Activated naive CD4-positive, alpha-beta T cell treated with anti-CD3 and anti-CD28 coated beads, Interleukin-2, amount 50 U/mL, for 24 hours (primary cell): ENCODE results near the gene ENOPH1.

ENCODE experiments used
- H3K27ac Mint-ChIP-seq: one replicate; pipeline ENCODE4 v1.8.0; 2021; ENCODE audit warnings: mild to moderate bottlenecking, mixed read lengths
- H3K27me3 Mint-ChIP-seq: one replicate; pipeline ENCODE4 v1.8.0; 2021; ENCODE audit warnings: mixed read lengths
- H3K36me3 Mint-ChIP-seq: one replicate; pipeline ENCODE4 v1.8.0; 2021; ENCODE audit warnings: mixed read lengths
- H3K4me1 Mint-ChIP-seq: one replicate; pipeline ENCODE4 v1.8.0; 2021; ENCODE audit warnings: mixed read lengths
- H3K4me3 Mint-ChIP-seq: one replicate; pipeline ENCODE4 v1.8.0; 2021; ENCODE audit warnings: mild to moderate bottlenecking, mixed read lengths
- H3K9me3 Mint-ChIP-seq: one replicate; pipeline ENCODE4 v1.8.0; 2021; ENCODE audit warnings: mixed read lengths

Gene ENOPH1

GRCh38 chr4:82508806-82509428 lies 78.5 kb downstream of the ENOPH1 start:
- H3K36me3 Mint-ChIP-seq, result no peaks in the 10 kb centered on the region

DNA sequence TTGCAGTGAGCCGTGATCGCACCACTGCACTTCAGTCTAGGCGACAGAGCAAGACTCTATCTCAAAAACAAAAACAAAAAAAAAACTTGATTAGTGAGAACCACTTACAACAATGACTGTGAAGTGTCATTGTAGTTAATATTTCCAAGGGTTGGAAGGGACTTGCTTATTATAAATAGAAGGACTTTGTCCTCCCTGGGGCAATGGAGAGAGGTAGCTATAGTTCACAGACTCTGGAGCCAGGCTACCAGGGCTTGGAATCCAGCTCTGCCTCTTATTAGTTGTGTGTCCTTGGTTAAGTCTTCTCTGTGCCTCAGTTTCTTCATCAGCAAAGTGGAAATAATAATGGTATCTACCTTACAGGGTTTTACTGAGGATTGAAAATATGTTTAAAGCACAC lies 79.8 kb downstream of the ENOPH1 start:
- no peaks in the 10 kb centered on the region for H3K36me3 Mint-ChIP-seq
- H3K27me3 Mint-ChIP-seq, result peaks cover 15% of the 10 kb centered on the region
- H3K9me3 Mint-ChIP-seq, result no peaks in the 10 kb centered on the region
- no peak overlapping the region for H3K4me3 Mint-ChIP-seq
- H3K27ac Mint-ChIP-seq, result no peak overlapping the region
- H3K4me1 Mint-ChIP-seq, result no peaks in the 10 kb centered on the region

More at GRCh38 chr4:82508806-82509428, 78.5 kb downstream of the ENOPH1 start:
- Mint-ChIP-seq H3K9me3 (no peaks in the 10 kb centered on the region), H3K27ac (no peak overlapping the region), H3K4me1 (no peaks in the 10 kb centered on the region), H3K27me3 (peaks cover 14% of the 10 kb centered on the region), H3K4me3 (no peak overlapping the region)
